ENCODE results near the gene CTSS.

GRCh38 chr1:150799089-150799488 lies 33.5 kb upstream of the CTSS start:
- TF ChIP-seq POLR2A (IDR thresholded peaks at IDR 0.05; ENCODE audit: low read depth, low read length) (no peak), FOS (IDR thresholded peaks at IDR 0.05; ENCODE audit: borderline replicate concordance, insufficient read depth, low read length) (no peak), JUN (IDR thresholded peaks at IDR 0.05; ENCODE audit: borderline replicate concordance, insufficient read depth, insufficient read length, low read depth) (no peak), CTCF (IDR thresholded peaks at IDR 0.05; ENCODE audit: extremely low read depth in 1 of 2, insufficient read depth in 1 of 2, low read depth in 1 of 2, low read length in 2 of 2) (no peak), EZH2 (IDR thresholded peaks at IDR 0.05; ENCODE audit: borderline replicate concordance, low read depth, low read length, severe bottlenecking) (no peak), MAX (IDR thresholded peaks at IDR 0.05; ENCODE audit: insufficient read depth, insufficient read length) (no peak), POLR2AphosphoS5 (IDR thresholded peaks at IDR 0.05; ENCODE audit: insufficient read depth, low read depth, low read length) (no peak), MYC (IDR thresholded peaks at IDR 0.05; ENCODE audit: low read depth, low read length) (no peak)

All from endothelial cell of umbilical vein (primary cell).